Activated naive CD8-positive, alpha-beta T cell treated with anti-CD3 and anti-CD28 coated beads, Interleukin-2, amount 10 ng/mL, durations not matched to agents 7 days and 5 days (primary cell): ENCODE data around the gene FDXACB1. TPM values are rescaled to one million over a fixed set of nuclear protein-coding genes. Genes with fewer than 3 reads are reported as not detected.

ENCODE experiments used
- ATAC-seq: fragments of 150-1000 bp; cut with Tn5 transposase; one replicate; pipeline ENCODE4 v1.10.0; 2021; ENCODE audit warnings: low read depth, moderate library complexity
- POLR2A ChIA-PET: fragments of 350-600 bp; sonication (Branson Sonifier 250); formaldehyde crosslinking; loops from one replicate; lab custom pipeline; 2021; ENCODE audit warnings: antibody characterized with exemption; lab: Charles Lee
- DNase-seq: peaks from one replicate; pipeline ENCODE4 v3.0.0; 2021
- H3K27ac Mint-ChIP-seq: one replicate; pipeline ENCODE4 v1.8.0; 2022; ENCODE audit warnings: mild to moderate bottlenecking, mixed read lengths
- H3K27me3 Mint-ChIP-seq: one replicate; pipeline ENCODE4 v1.8.0; 2022; ENCODE audit warnings: mild to moderate bottlenecking, moderate library complexity, mixed read lengths
- H3K36me3 Mint-ChIP-seq: one replicate; pipeline ENCODE4 v1.8.0; 2021; ENCODE audit warnings: mild to moderate bottlenecking, mixed read lengths
- H3K4me1 Mint-ChIP-seq: one replicate; pipeline ENCODE4 v1.8.0; 2021; ENCODE audit warnings: mixed read lengths
- H3K4me3 Mint-ChIP-seq: one replicate; pipeline ENCODE4 v1.8.0; 2022; ENCODE audit warnings: mild to moderate bottlenecking, moderate library complexity, mixed read lengths
- H3K9me3 Mint-ChIP-seq: one replicate; pipeline ENCODE4 v1.8.0; 2021; ENCODE audit warnings: mixed read lengths
- total RNA-seq, 2 experiments: library from RNA; stranded (reverse); gene quantifications; one replicate each; pipeline ENCODE4 v1.2.3, GENCODE V29; 2021

Gene FDXACB1
- total RNA-seq, 2 experiments from 2014 or later: 3.4 to 3.5 TPM

GRCh38 chr11:111829185-111829968 lies 49.6 kb downstream of the FDXACB1 start:
- POLR2A ChIA-PET: no interaction called here
- Mint-ChIP-seq H3K9me3 (no peaks in the 10 kb centered on the region), H3K4me1 (no peaks in the 10 kb centered on the region), H3K27ac (no peak overlapping the region), H3K36me3 (peaks cover 22% of the 10 kb centered on the region), H3K4me3 (no peak overlapping the region), H3K27me3 (no peaks in the 10 kb centered on the region)
- DNase-seq: no peak
- ATAC-seq: no peak

- no peak for DNase-seq
- no peak overlapping the region for H3K27ac Mint-ChIP-seq
- no peaks in the 10 kb centered on the region for H3K9me3 Mint-ChIP-seq
- ATAC-seq: no peak
- H3K4me1 Mint-ChIP-seq: no peaks in the 10 kb centered on the region
- peaks cover 14% of the 10 kb centered on the region for H3K36me3 Mint-ChIP-seq
- POLR2A ChIA-PET: no interaction called here
- H3K4me3 Mint-ChIP-seq: no peak overlapping the region
- H3K27me3 Mint-ChIP-seq: no peaks in the 10 kb centered on the region
Observed at GRCh38 chr11:111826322-111826950, 52.5 kb downstream of the FDXACB1 start.

Other genes starting within 250 kb of the FDXACB1 start
- gene PPP2R1B, start 112.8 kb downstream of the FDXACB1 start, total RNA-seq: 10 to 100 TPM; 45.1 to 47.1 TPM
- 10 to 100 TPM; 26.8 to 28.8 TPM for gene ALG9, start 7.6 kb downstream of the FDXACB1 start, total RNA-seq
- 10 to 100 TPM; 20.4 to 22.9 TPM for gene CFAP68, start 376 bp upstream of the FDXACB1 start, total RNA-seq
- not detected for gene CRYAB, start 32.6 kb upstream of the FDXACB1 start, total RNA-seq
- gene HSPB2, start 33.6 kb upstream of the FDXACB1 start, total RNA-seq: under 1 TPM in 1 of 2 experiments, not detected in 1; 0.23 TPM
- not detected for gene C11orf52, start 39.7 kb upstream of the FDXACB1 start, total RNA-seq
- gene DIXDC1, start 58.2 kb upstream of the FDXACB1 start, total RNA-seq: 1 to 10 TPM; 2.5 to 3.2 TPM
- gene DLAT, start 146.2 kb upstream of the FDXACB1 start, total RNA-seq: 10 to 100 TPM; 26.0 to 28.5 TPM
- gene PIH1D2, start 194.9 kb upstream of the FDXACB1 start, total RNA-seq: under 1 TPM in 1 of 2 experiments, not detected in 1; 0.50 TPM
- 10 to 100 TPM; 21.5 to 22.7 TPM for gene NKAPD1, start 195.1 kb upstream of the FDXACB1 start, total RNA-seq
- gene TIMM8B, start 207.6 kb upstream of the FDXACB1 start, total RNA-seq: 10 to 100 TPM; 36.8 to 39.3 TPM
- gene SDHD, start 207.7 kb upstream of the FDXACB1 start, total RNA-seq: 10 to 100 TPM; 87.2 to 93.8 TPM